Right lobe of liver (tissue), 6 donors: Measurements from ENCODE around the gene VEZT. TPM values are rescaled to one million over a fixed set of nuclear protein-coding genes. Genes with fewer than 3 reads are reported as not detected.
A peak's percentile ranks its signal among the peaks of the same experiment; 100 is the strongest.
"Not testable (repeated sequence)": the region's sequence is repeated elsewhere in the genome, so short reads cannot be mapped to it uniquely, and the experiment has no call there.

ENCODE experiments used
- ATAC-seq, 4 donors: fragments of 200-7000 bp; cut with Tn5 transposase; one replicate each; pipeline ENCODE4 v1.9.1; 2020; ENCODE audit warnings: mild to moderate bottlenecking in 4 of 4, moderate library complexity in 4 of 4
- DNase-seq, 3 donors: peaks; one replicate each; pipeline ENCODE4 v3.0.0-alpha.2; 2020
- H3K27ac ChIP-seq, 3 donors: fragments of 200-600 bp; one replicate each; pipeline ENCODE4 v1.8.0; 2022
- H3K27me3 ChIP-seq, 2 donors: fragments of 200-600 bp; one replicate each; pipeline ENCODE4 v1.8.0; 2022
- H3K36me3 ChIP-seq, 4 donors: fragments of 200-600 bp; sonication (generic) in 1 of 4; one replicate each; pipeline versions ENCODE4 v1.5.1 to v1.8.0; 2017 to 2022; ENCODE audit warnings: control low read depth in 1 of 4
- H3K4me1 ChIP-seq, 4 donors: fragments of 200-600 bp; sonication (generic) in 1 of 4; one replicate each; pipeline versions ENCODE4 v1.5.1 to v1.8.0; 2017 to 2022; ENCODE audit warnings: control low read depth in 1 of 4
- H3K4me3 ChIP-seq, 3 donors: fragments of 200-600 bp; one replicate each; pipeline ENCODE4 v1.8.0; 2022
- H3K9me3 ChIP-seq, 4 donors: fragments of 200-600 bp; sonication (generic) in 1 of 4; one replicate each; pipeline versions ENCODE4 v1.5.1 to v1.8.0; 2017 to 2022; ENCODE audit warnings: control low read depth in 1 of 4
- POLR2A ChIP-seq: fragments of 450-650 bp; IDR thresholded peaks from one replicate; pipeline ENCODE4 v1.6.1; 2017; ENCODE audit warnings: antibody characterized with exemption, mild to moderate bottlenecking
- WGBS: methylation state at CpG from one replicate; pipeline ENCODE4 v1.1.6; 2018; ENCODE audit warnings: low coverage, low lambda C conversion rate; ENCODE audit not compliant: insufficient coverage; ENCODE audit errors: missing lambda C conversion rate; 5-methylcytosine and 5-hydroxymethylcytosine counted together
- intact Hi-C, 2 donors: fragments of 100-400 bp; cut with DNase I; formaldehyde crosslinking; loops; one replicate each; pipeline versions ENCODE4 v1.11.2 to v1.14.1; 2022
- total RNA-seq, 6 experiments: library from RNA; depleted of rRNA in 2 of 6; stranded (reverse); fragments of >200 nt in 2 of 6; fragmentation: NEBNext Ultra II Directional in 3 of 6; extraction: Animal tissue kit (Norgen Biotek cat#: 25700) in 3 of 6; gene quantifications; one replicate each; pipeline versions ENCODE4 v1.1.0 to v1.2.4, GENCODE V29; 2016 to 2023
- TF ChIP-seq, protein P1 (sequence below), 4 donors: fragments of 200-600 bp in 3 of 4; fragments of 450-650 bp in 1 of 4; IDR thresholded peaks; one replicate each; pipeline versions ENCODE4 v1.5.1 to v1.8.0; 2016 to 2022; ENCODE audit warnings: antibody characterized with exemption in 4 of 4, mild to moderate bottlenecking in 2 of 4
- donor health status: DM: no; HTN: yes; CAD: no.
- donor health status: DM: no; HTN: no; CAD: no.
- donor health status: DM: no; HTN: no; CAD: no.
- donor health status: DM: no; HTN: yes; CAD: no.
- donor health status: DM: no; HTN: yes; CAD: no.

The VEZT gene
- total RNA-seq, 6 experiments from 2014 or later = 23.5 to 34.2 (median 28.9) TPM

DNA sequence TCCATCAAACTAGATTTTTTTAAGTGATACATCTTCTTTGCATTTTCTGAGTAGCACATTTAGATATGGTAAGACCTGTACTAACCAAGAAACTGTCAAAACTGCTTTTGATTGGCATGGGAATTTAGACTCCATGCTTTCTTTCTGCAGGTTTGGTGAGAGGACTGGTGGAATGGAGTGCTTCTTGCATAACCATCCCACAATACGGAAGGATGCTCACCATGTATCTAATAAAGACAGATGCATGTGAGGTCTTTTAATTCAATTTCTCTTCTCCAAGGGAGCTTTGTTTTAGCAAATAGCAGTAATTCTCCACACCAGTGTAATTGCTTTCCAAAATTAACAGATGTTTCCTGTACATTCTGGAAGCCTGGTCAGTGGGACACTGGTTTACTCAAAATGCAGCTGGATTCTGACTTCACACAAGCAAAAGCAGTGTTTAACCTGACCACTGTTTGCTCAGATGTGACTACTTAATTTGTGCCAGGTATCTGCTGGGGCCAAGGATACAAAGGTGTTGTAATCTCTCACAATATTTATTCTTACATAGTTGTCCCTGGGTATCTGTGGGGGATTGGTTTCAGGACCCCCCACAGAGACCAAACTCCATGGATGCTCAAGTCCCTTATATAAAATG lies 26.4 kb upstream of the VEZT start:
- ATAC-seq = peak; percentile 86 to 91 (median 90)
- Histone ChIP-seq H3K36me3 (no peaks in the 10 kb centered on the region), H3K27me3 (no peaks in the 10 kb centered on the region), H3K4me3 (no peak overlapping the region), H3K9me3 (no peaks in the 10 kb centered on the region), H3K4me1 (peaks cover 0 to 19% (median 0%) of the 10 kb centered on the region in 4 donors), H3K27ac (peak overlapping the region in 1 of 3 donors; percentile 35)
- no peak for DNase-seq
- 33% methylated on average over 1 of the region's 1 CpG for WGBS
- TF ChIP-seq, protein P1, sequence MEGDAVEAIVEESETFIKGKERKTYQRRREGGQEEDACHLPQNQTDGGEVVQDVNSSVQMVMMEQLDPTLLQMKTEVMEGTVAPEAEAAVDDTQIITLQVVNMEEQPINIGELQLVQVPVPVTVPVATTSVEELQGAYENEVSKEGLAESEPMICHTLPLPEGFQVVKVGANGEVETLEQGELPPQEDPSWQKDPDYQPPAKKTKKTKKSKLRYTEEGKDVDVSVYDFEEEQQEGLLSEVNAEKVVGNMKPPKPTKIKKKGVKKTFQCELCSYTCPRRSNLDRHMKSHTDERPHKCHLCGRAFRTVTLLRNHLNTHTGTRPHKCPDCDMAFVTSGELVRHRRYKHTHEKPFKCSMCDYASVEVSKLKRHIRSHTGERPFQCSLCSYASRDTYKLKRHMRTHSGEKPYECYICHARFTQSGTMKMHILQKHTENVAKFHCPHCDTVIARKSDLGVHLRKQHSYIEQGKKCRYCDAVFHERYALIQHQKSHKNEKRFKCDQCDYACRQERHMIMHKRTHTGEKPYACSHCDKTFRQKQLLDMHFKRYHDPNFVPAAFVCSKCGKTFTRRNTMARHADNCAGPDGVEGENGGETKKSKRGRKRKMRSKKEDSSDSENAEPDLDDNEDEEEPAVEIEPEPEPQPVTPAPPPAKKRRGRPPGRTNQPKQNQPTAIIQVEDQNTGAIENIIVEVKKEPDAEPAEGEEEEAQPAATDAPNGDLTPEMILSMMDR (IDR thresholded peaks at IDR 0.05) = no peak
- no peak for TF ChIP-seq POLR2A
- intact Hi-C loops = no loop called here

DNA sequence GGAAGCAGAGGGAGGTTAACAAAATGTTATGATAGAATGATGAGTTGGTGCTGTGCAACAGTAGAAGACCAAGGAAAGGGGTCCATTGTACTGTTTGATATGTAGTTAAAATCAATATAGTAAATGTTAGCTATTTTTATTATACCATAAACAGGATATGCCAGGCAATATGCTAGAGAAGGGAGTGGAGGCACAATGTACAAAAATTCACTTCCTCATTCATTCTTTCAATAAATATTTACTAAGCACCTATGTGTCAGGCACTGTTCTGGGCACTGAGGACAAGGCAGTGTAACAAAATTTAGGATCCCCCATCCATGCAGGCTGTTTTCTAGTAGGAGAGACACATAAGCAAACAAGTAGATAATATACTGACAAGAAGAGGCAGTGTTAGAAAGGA lies 25.3 kb upstream of the VEZT start:
- Histone ChIP-seq H3K9me3 (no peaks in the 10 kb centered on the region), H3K27ac (no peak overlapping the region), H3K27me3 (no peaks in the 10 kb centered on the region), H3K4me1 (peaks cover 0 to 19% (median 0%) of the 10 kb centered on the region in 4 donors), H3K36me3 (no peaks in the 10 kb centered on the region), H3K4me3 (no peak overlapping the region)
- no peak for DNase-seq
- intact Hi-C loops = no loop called here
- ATAC-seq = no peak
- TF ChIP-seq, protein P1 (IDR thresholded peaks at IDR 0.05) = no peak

- ATAC-seq = no peak
- WGBS = 100% methylated on average over 3 of the region's 3 CpGs
These were observed 24.5 kb upstream of the VEZT start for GRCh38 chr12:95193139-95193538.

DNA sequence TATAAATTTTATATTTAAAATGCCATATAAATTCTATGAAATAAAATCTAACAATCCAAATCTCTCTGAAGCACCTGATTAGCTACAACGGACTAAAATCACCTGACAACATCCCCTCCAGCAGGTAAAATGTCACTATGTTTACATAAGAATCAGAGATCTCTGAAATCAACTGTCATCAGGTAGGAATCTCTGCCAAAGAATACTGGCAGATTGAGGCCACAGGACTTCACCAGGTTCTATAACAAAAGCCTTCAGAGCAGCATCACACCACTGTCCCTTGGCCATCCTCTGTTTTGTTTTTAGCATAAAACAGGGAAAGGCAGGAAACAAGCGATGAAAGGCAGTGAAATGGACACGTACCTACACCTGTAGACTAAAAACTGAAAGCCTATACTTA lies 22.5 kb upstream of the VEZT start:
- Histone ChIP-seq H3K4me3 (no peak overlapping the region), H3K36me3 (no peaks in the 10 kb centered on the region), H3K4me1 (peaks cover 0 to 11% (median 0%) of the 10 kb centered on the region in 4 donors), H3K9me3 (no peaks in the 10 kb centered on the region), H3K27ac (no peak overlapping the region), H3K27me3 (no peaks in the 10 kb centered on the region)
- DNase-seq (no peak), ATAC-seq (peak in 2 of 4 donors; percentile 27 to 28)
- intact Hi-C loops = no loop called here
- 72% methylated on average over 3 of the region's 3 CpGs for WGBS
- TF ChIP-seq, protein P1 (IDR thresholded peaks at IDR 0.05) = no peak
- no peak for TF ChIP-seq POLR2A

More at GRCh38 chr12:95193139-95193538, 24.5 kb upstream of the VEZT start:
- no peak for DNase-seq
- H3K27ac ChIP-seq = no peak overlapping the region
- TF ChIP-seq, protein P1 (IDR thresholded peaks at IDR 0.05) = no peak
- no peak for TF ChIP-seq POLR2A
- H3K9me3 ChIP-seq = no peaks in the 10 kb centered on the region
- H3K36me3 ChIP-seq = no peaks in the 10 kb centered on the region
- H3K4me3 ChIP-seq = no peak overlapping the region
- H3K27me3 ChIP-seq = no peaks in the 10 kb centered on the region
- peaks cover 0 to 13% (median 0%) of the 10 kb centered on the region in 4 donors for H3K4me1 ChIP-seq
- intact Hi-C loops = no loop called here

- 97% methylated on average over 3 of the region's 7 CpGs for WGBS
- H3K9me3 ChIP-seq, H3K27me3 ChIP-seq, intact Hi-C loops, H3K36me3 ChIP-seq, ATAC-seq, DNase-seq, H3K27ac ChIP-seq, H3K4me1 ChIP-seq, H3K4me3 ChIP-seq: not testable (repeated sequence)
These were observed 20.6 kb upstream of the VEZT start for GRCh38 chr12:95196875-95197569.
